Breast epithelium (tissue), 3 donors: ENCODE measurements around the gene LSG1.

Experiments used
- CTCF ChIP-seq, 3 donors: fragments of 450-650 bp; IDR thresholded peaks; one replicate each; pipeline ENCODE4 v1.5.1; 2016 to 2017; ENCODE audit warnings: antibody characterized with exemption in 3 of 3, mild to moderate bottlenecking in 3 of 3, moderate library complexity in 3 of 3
- POLR2AphosphoS5 ChIP-seq, 3 donors: sonication (generic); formaldehyde crosslinking; IDR thresholded peaks; one replicate each; pipeline ENCODE4 v1.6.1; 2017; ENCODE audit warnings: antibody characterized with exemption in 3 of 3

- TF ChIP-seq POLR2AphosphoS5 (IDR thresholded peaks at IDR 0.05): no peak
- no peak for TF ChIP-seq CTCF (IDR thresholded peaks at IDR 0.05)
Observed at GRCh38 chr3:194673761-194674160, 1.8 kb upstream of the LSG1 start.
